PC-9 (cell line): Measurements from ENCODE around the gene GRID2. TPM values are rescaled to one million over a fixed set of nuclear protein-coding genes. Genes with fewer than 3 reads are reported as not detected.

Experiments
- BruUV-seq: library from RNA; stranded (reverse); fragments of 400-500 nt; replicated peaks from 2 replicates; lab custom pipeline; 2021; lab: Mats Ljungman, UMichigan
- CTCF ChIA-PET: fragments of 300-600 bp; sonication (Branson Sonifier 250); formaldehyde crosslinking; loops from one replicate; lab custom pipeline; 2022; ENCODE audit warnings: antibody characterized with exemption; lab: Charles Lee
- POLR2A ChIA-PET: fragments of 300-600 bp; sonication (Branson Sonifier 250); formaldehyde crosslinking; loops from one replicate; lab custom pipeline; 2022; ENCODE audit warnings: antibody characterized with exemption; ENCODE audit not compliant: unreplicated experiment; lab: Charles Lee
- DNase-seq, 2 experiments: peaks; one replicate each; pipeline versions ENCODE4 v3.0.0 to v3.0.0-alpha.2; 2015 to 2022; ENCODE audit warnings: mixed read lengths in 1 of 2
- H2AFZ ChIP-seq: fragments of 200-600 bp; sonication (generic); 2 replicates; pipeline ENCODE4 v1.8.1; 2017; ENCODE audit warnings: antibody characterized with exemption
- H3F3A ChIP-seq: fragments of 200-600 bp; sonication (generic); 2 replicates; pipeline ENCODE4 v1.8.1; 2017; ENCODE audit warnings: antibody characterized with exemption, mild to moderate bottlenecking, low read depth; ENCODE audit not compliant: insufficient read depth
- H3K27ac ChIP-seq: fragments of 200-600 bp; sonication (generic); 2 replicates; pipeline ENCODE4 v1.6.1; 2016; ENCODE audit warnings: mixed run types
- H3K27me3 ChIP-seq: fragments of 200-600 bp; sonication (generic); 2 replicates; pipeline ENCODE4 v1.6.1; 2016; ENCODE audit warnings: low read depth, mixed run types; ENCODE audit not compliant: insufficient read depth
- H3K36me3 ChIP-seq: fragments of 200-600 bp; sonication (generic); 2 replicates; pipeline ENCODE4 v1.6.1; 2016; ENCODE audit warnings: low read depth, mixed run types
- H3K4me1 ChIP-seq: fragments of 200-600 bp; sonication (generic); replicated peaks from 2 replicates; pipeline ENCODE4 v1.6.1; 2016; ENCODE audit warnings: mixed run types; ENCODE audit not compliant: insufficient read depth
- H3K4me2 ChIP-seq: fragments of 200-600 bp; sonication (generic); 2 replicates; pipeline ENCODE4 v1.6.1; 2017; ENCODE audit warnings: mixed run types
- H3K4me3 ChIP-seq: fragments of 200-600 bp; sonication (generic); 2 replicates; pipeline ENCODE4 v1.6.1; 2016; ENCODE audit warnings: mixed run types
- H3K79me2 ChIP-seq: fragments of 200-600 bp; sonication (generic); 2 replicates; pipeline ENCODE4 v1.6.1; 2017; ENCODE audit warnings: low read depth, mixed run types
- H3K9me2 ChIP-seq: fragments of 200-600 bp; sonication (generic); 2 replicates; pipeline ENCODE4 v1.8.1; 2017; ENCODE audit warnings: mild to moderate bottlenecking; ENCODE audit not compliant: insufficient read depth
- H3K9me3 ChIP-seq: fragments of 200-600 bp; sonication (generic); 2 replicates; pipeline ENCODE4 v1.8.1; 2016; ENCODE audit warnings: low read depth; ENCODE audit not compliant: insufficient read depth
- H4K20me1 ChIP-seq: fragments of 200-600 bp; sonication (generic); 2 replicates; pipeline ENCODE4 v1.8.1; 2017; ENCODE audit not compliant: insufficient read depth
- CTCF ChIP-seq: fragments of 200-600 bp; sonication (generic); conservative IDR thresholded peaks from 2 replicates; pipeline ENCODE4 v1.6.1; 2017; ENCODE audit warnings: mixed run types, antibody characterized with exemption, mild to moderate bottlenecking, moderate library complexity
- EZH2 ChIP-seq: fragments of 200-600 bp; sonication (generic); IDR thresholded peaks from 2 replicates; pipeline ENCODE4 v1.8.0; 2017; ENCODE audit warnings: antibody characterized with exemption, low read depth
- intact Hi-C: fragments of 100-400 bp; cut with micrococcal nuclease; formaldehyde crosslinking; loops from one replicate; pipeline ENCODE4 v1.10.0; 2022; ENCODE audit not compliant: unreplicated experiment
- total RNA-seq: library from RNA; stranded (reverse); gene quantifications from 2 replicates; pipeline ENCODE4 v1.2.3, GENCODE V29; 2021

The GRID2 gene
- total RNA-seq, 1 experiment from 2014 or later, result not detected

DNA sequence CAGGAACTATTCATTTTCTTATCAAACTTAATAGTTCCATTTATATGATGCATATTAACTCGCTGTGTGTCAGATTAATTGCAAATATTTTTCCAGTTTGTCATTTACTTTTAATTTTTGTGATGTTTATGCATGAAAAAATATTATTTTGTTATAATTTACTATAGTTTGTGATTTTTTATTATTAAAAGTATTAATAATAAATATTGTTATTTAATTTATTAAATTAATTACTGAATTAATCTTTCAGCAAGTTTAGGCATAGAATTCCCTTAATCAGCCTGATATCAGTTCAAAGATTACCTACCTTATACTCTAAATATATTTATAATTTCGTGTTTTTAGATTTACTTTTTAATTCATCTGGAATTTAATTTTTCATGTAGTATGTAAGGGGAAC, 1509.3 kb downstream of the GRID2 start:
- no peaks in the 10 kb centered on the region for H3K9me2 ChIP-seq
- no TSS peak for BruUV-seq
- no peaks in the 10 kb centered on the region for H3F3A ChIP-seq
- H3K9me3 ChIP-seq, result no peaks in the 10 kb centered on the region
- DNase-seq, result no peak
- no peak overlapping the region for H3K27ac ChIP-seq
- ChIA-PET POLR2A (no interaction called here), CTCF (no interaction called here)
- no peaks in the 10 kb centered on the region for H3K79me2 ChIP-seq
- no peaks in the 10 kb centered on the region for H3K36me3 ChIP-seq
- no peaks in the 10 kb centered on the region for H3K4me1 ChIP-seq
- H4K20me1 ChIP-seq, result no peaks in the 10 kb centered on the region
- H3K4me3 ChIP-seq, result no peak overlapping the region
- H3K4me2 ChIP-seq, result no peak overlapping the region
- TF ChIP-seq CTCF, result no peak
- no peak for TF ChIP-seq EZH2
- intact Hi-C loops, result no loop called here
- no peaks in the 10 kb centered on the region for H3K27me3 ChIP-seq
- no peak overlapping the region for H2AFZ ChIP-seq

GRCh38 chr4:93814141-93814540, 1510.4 kb downstream of the GRID2 start:
- ChIA-PET POLR2A (no interaction called here), CTCF (no interaction called here)
- no peaks in the 10 kb centered on the region for H3K4me1 ChIP-seq
- H3K79me2 ChIP-seq, result no peaks in the 10 kb centered on the region
- no peak for TF ChIP-seq EZH2
- TF ChIP-seq CTCF, result no peak
- no peak for DNase-seq
- no peaks in the 10 kb centered on the region for H3F3A ChIP-seq
- H3K9me3 ChIP-seq, result no peaks in the 10 kb centered on the region
- intact Hi-C loops, result no loop called here
- no peaks in the 10 kb centered on the region for H4K20me1 ChIP-seq
- no peaks in the 10 kb centered on the region for H3K27me3 ChIP-seq
- no peak overlapping the region for H3K4me3 ChIP-seq
- H3K36me3 ChIP-seq, result no peaks in the 10 kb centered on the region
- H3K9me2 ChIP-seq, result no peaks in the 10 kb centered on the region
- no peak overlapping the region for H3K27ac ChIP-seq
- no peak overlapping the region for H3K4me2 ChIP-seq
- no TSS peak for BruUV-seq
- no peak overlapping the region for H2AFZ ChIP-seq

DNA sequence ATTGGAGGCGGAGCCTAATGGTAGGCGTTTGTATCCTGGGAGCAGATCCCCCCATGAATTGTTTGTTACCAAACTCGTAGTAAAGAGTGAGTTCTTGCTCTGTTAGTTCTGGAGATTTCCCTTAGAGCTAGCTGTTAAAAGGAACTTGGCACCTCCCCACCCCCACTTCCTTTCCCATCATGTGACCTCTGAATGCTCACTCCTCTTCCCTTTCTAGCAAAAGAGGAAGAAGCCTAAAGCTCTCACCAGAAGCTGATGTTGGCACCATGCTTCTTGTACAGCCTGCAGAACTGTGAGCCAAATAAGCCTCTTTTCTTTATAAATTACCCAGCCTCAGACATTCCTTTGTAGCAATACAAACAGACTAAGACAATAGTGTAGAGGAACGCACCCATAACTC, 1511.0 kb downstream of the GRID2 start:
- DNase-seq, result no peak
- POLR2A ChIA-PET, result no interaction called here
- no TSS peak for BruUV-seq

More for the DNA sequence above, 1511.0 kb downstream of the GRID2 start:
- H3K79me2 ChIP-seq, result no peaks in the 10 kb centered on the region
- H3F3A ChIP-seq, result no peaks in the 10 kb centered on the region
- no peaks in the 10 kb centered on the region for H4K20me1 ChIP-seq
- CTCF ChIA-PET, result no interaction called here
- no peaks in the 10 kb centered on the region for H3K4me1 ChIP-seq
- H3K9me2 ChIP-seq, result no peaks in the 10 kb centered on the region
- H3K36me3 ChIP-seq, result no peaks in the 10 kb centered on the region
- H3K4me2 ChIP-seq, result no peak overlapping the region
- H3K27me3 ChIP-seq, result no peaks in the 10 kb centered on the region
- H3K9me3 ChIP-seq, result no peaks in the 10 kb centered on the region
- no peak overlapping the region for H2AFZ ChIP-seq
- no peak overlapping the region for H3K4me3 ChIP-seq
- no peak for TF ChIP-seq EZH2
- no peak for TF ChIP-seq CTCF
- H3K27ac ChIP-seq, result no peak overlapping the region
- intact Hi-C loops, result no loop called here
